Sigmoid colon (tissue), 3 donors: Measurements from ENCODE around the gene NUDT6.

Experiments
- POLR2A ChIP-seq, 2 donors: fragments of 450-650 bp; IDR thresholded peaks; one replicate each; pipeline ENCODE4 v1.6.1; 2016; ENCODE audit warnings: antibody characterized with exemption in 2 of 2, mild to moderate bottlenecking in 2 of 2, moderate library complexity in 2 of 2
- TF ChIP-seq, protein P1 (sequence below), 4 experiments: fragments of 450-650 bp in 3 of 4; fragments of 200-600 bp in 1 of 4; IDR thresholded peaks; one replicate each; pipeline ENCODE4 v1.5.1; 2016 to 2019; ENCODE audit warnings: antibody characterized with exemption in 4 of 4, mild to moderate bottlenecking in 3 of 4, moderate library complexity in 2 of 4

DNA sequence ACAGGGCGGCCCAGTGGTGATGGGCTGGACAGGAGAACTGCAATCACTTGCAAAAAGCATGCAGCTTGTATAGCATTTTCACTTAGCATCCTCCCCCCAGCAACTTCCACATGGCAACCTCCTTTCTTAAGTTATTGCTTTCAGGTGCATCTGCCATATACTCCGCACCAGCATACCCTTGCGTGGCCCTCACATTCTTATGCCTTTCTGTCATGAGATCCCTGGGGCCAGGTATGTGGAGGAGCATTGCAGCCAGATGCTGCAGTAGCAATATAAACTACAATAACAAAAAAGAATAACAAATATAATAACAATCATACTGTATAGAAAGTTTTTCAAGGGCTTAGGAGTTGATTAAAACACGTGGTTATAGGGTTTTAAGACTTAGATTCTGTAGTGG lies 26.3 kb upstream of the NUDT6 start:
- TF ChIP-seq, protein P1, sequence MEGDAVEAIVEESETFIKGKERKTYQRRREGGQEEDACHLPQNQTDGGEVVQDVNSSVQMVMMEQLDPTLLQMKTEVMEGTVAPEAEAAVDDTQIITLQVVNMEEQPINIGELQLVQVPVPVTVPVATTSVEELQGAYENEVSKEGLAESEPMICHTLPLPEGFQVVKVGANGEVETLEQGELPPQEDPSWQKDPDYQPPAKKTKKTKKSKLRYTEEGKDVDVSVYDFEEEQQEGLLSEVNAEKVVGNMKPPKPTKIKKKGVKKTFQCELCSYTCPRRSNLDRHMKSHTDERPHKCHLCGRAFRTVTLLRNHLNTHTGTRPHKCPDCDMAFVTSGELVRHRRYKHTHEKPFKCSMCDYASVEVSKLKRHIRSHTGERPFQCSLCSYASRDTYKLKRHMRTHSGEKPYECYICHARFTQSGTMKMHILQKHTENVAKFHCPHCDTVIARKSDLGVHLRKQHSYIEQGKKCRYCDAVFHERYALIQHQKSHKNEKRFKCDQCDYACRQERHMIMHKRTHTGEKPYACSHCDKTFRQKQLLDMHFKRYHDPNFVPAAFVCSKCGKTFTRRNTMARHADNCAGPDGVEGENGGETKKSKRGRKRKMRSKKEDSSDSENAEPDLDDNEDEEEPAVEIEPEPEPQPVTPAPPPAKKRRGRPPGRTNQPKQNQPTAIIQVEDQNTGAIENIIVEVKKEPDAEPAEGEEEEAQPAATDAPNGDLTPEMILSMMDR (IDR thresholded peaks at IDR 0.05), result no peak
- TF ChIP-seq POLR2A (IDR thresholded peaks at IDR 0.05), result no peak
